ENCODE results near the gene MRPL12. TPM values are rescaled to one million over a fixed set of nuclear protein-coding genes. Genes with fewer than 3 reads are reported as not detected.

The MRPL12 gene
- total RNA-seq, 1 donor from 2014 or later: 38.7 TPM

GRCh38 chr17:81712468-81713003, 9.4 kb downstream of the MRPL12 start:
- TF ChIP-seq CTCF (IDR thresholded peaks at IDR 0.05): peak; percentile 36
- Mint-ChIP-seq H3K27me3 (ENCODE audit: low read depth) (no peaks in the 10 kb centered on the region), H3K27ac (ENCODE audit: unreplicated experiment) (peak overlapping the region; percentile 17), H3K4me1 (ENCODE audit: low read depth) (peaks cover 20% of the 10 kb centered on the region), H3K9me3 (ENCODE audit: low read depth) (no peaks in the 10 kb centered on the region), H3K36me3 (ENCODE audit: low read depth) (no peaks in the 10 kb centered on the region), H3K4me3 (ENCODE audit: unreplicated experiment) (peak overlapping the region; percentile 76)
- DNase-seq (ENCODE audit: low spot score): no peak

DNA sequence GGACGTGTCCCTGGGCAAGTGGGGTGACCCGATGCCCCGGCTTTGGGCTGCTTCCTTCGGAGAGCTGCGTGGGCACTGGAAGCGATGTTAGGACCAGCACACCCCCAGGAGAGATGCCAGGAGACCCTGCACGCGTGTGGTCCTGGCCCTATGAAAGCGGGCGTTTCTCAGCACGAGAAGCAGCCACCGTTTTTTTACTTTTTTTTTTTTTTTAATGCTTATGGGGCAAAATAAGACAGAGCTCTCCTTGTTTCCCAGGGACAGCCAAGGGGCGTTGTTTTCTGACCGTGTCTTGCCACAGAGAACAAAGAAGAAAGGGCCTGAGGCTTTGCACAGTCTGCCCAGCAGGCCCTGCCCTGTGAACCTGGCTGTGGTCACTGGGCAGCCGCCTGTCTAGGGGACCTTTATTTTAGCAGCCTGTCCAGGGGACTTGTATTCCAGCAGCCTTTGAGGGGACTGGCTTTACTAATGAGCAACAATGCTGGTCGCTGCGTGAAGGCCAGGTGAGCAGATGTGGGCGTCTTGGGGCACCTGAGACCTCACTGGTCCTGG, 9.9 kb downstream of the MRPL12 start:
- Mint-ChIP-seq H3K27me3 (ENCODE audit: low read depth) (no peaks in the 10 kb centered on the region), H3K4me3 (ENCODE audit: unreplicated experiment) (peak overlapping the region; percentile 76), H3K36me3 (ENCODE audit: low read depth) (no peaks in the 10 kb centered on the region), H3K4me1 (ENCODE audit: low read depth) (peaks cover 20% of the 10 kb centered on the region), H3K27ac (ENCODE audit: unreplicated experiment) (peak overlapping the region; percentile 17), H3K9me3 (ENCODE audit: low read depth) (no peaks in the 10 kb centered on the region)
- TF ChIP-seq CTCF (IDR thresholded peaks at IDR 0.05): no peak
- no peak for DNase-seq (ENCODE audit: low spot score)

GRCh38 chr17:81713556-81714411, 10.6 kb downstream of the MRPL12 start:
- H3K27ac Mint-ChIP-seq (ENCODE audit: unreplicated experiment): no peak overlapping the region
- TF ChIP-seq CTCF (IDR thresholded peaks at IDR 0.05): no peak
- no peak for DNase-seq (ENCODE audit: low spot score)

DNA sequence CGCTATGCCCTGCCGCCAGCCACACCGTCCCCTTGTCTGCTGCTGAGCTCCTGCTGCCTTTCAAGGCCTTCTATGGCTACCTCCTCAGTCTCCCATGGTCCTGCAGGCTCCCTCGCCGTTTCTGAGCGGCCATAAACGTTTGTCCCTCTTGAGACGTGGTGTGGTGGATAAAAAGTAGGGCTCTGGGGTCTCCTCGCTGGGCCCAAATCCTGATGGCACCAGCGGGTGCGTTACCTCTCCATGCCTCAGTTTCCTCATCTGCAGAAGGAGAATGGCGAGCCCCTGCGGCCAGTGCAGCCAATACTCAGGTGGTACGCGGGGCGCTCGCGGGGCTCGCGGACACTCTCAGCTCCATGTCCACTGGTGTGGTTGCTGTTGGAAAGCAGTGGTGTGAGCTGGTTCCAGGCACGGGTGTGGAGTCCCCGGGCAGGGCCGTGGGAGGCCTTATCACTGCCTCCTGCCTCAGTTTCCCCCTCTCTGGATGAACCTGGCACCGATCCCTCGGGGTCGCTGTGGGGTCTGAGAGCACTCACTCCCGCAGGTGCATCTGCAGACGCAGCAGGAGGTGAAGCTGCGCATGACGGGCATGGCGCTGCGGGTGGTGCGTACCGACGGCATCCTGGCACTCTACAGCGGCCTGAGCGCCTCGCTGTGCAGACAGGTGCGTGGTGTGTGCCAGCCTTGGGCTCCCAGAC, 11.4 kb downstream of the MRPL12 start:
- Mint-ChIP-seq H3K36me3 (ENCODE audit: low read depth) (peaks cover 1% of the 10 kb centered on the region), H3K27ac (ENCODE audit: unreplicated experiment) (no peak overlapping the region), H3K4me3 (ENCODE audit: unreplicated experiment) (no peak overlapping the region), H3K4me1 (ENCODE audit: low read depth) (peaks cover 20% of the 10 kb centered on the region), H3K27me3 (ENCODE audit: low read depth) (no peaks in the 10 kb centered on the region), H3K9me3 (ENCODE audit: low read depth) (no peaks in the 10 kb centered on the region)
- TF ChIP-seq CTCF (IDR thresholded peaks at IDR 0.05): no peak
- no peak for DNase-seq (ENCODE audit: low spot score)

More at GRCh38 chr17:81713556-81714411, 10.6 kb downstream of the MRPL12 start:
- Mint-ChIP-seq H3K9me3 (ENCODE audit: low read depth) (no peaks in the 10 kb centered on the region), H3K27me3 (ENCODE audit: low read depth) (no peaks in the 10 kb centered on the region), H3K4me1 (ENCODE audit: low read depth) (peaks cover 20% of the 10 kb centered on the region), H3K36me3 (ENCODE audit: low read depth) (no peaks in the 10 kb centered on the region), H3K4me3 (ENCODE audit: unreplicated experiment) (peak overlapping the region; percentile 76)
